HG03280 (cell line): ENCODE measurements around the gene AKAP13.

Experiments used
- ATAC-seq: cut with Tn5 transposase; IDR thresholded peaks from one replicate; pipeline ENCODE4 v1.9.1; 2021; ENCODE audit warnings: mild to moderate bottlenecking, moderate library complexity; ENCODE audit not compliant: unreplicated experiment

The AKAP13 gene

GRCh38 chr15:85495544-85495943 is 115.1 kb downstream of the AKAP13 start:
- ATAC-seq = no peak

- ATAC-seq = no peak
Measured at GRCh38 chr15:85496151-85496550, 115.7 kb downstream of the AKAP13 start.

- no peak for ATAC-seq
Measured at GRCh38 chr15:85496551-85497171, 116.3 kb downstream of the AKAP13 start.

- ATAC-seq = no peak
Measured at GRCh38 chr15:85497172-85497569, 116.8 kb downstream of the AKAP13 start.

GRCh38 chr15:85498471-85498870 is 118.1 kb downstream of the AKAP13 start:
- no peak for ATAC-seq

- ATAC-seq = no peak
Measured at GRCh38 chr15:85499371-85499887, 119.0 kb downstream of the AKAP13 start.

GRCh38 chr15:85500060-85500708 is 119.8 kb downstream of the AKAP13 start:
- ATAC-seq = no peak

- ATAC-seq = no peak
Measured at GRCh38 chr15:85500729-85501128, 120.3 kb downstream of the AKAP13 start.

GRCh38 chr15:85501574-85501973 is 121.2 kb downstream of the AKAP13 start:
- no peak for ATAC-seq

- ATAC-seq = no peak
Measured at GRCh38 chr15:85503151-85503799, 122.9 kb downstream of the AKAP13 start.

GRCh38 chr15:85504749-85505676 is 124.6 kb downstream of the AKAP13 start:
- no peak for ATAC-seq

GRCh38 chr15:85507114-85507513 is 126.7 kb downstream of the AKAP13 start:
- ATAC-seq = no peak

- ATAC-seq = no peak
Measured at GRCh38 chr15:85509973-85510372, 129.6 kb downstream of the AKAP13 start.

GRCh38 chr15:85514413-85514812 is 134.0 kb downstream of the AKAP13 start:
- ATAC-seq = no peak

- ATAC-seq = no peak
Measured at GRCh38 chr15:85515212-85515611, 134.8 kb downstream of the AKAP13 start.

- ATAC-seq = no peak
Measured at GRCh38 chr15:85517086-85517485, 136.7 kb downstream of the AKAP13 start.

GRCh38 chr15:85518979-85519761 is 138.8 kb downstream of the AKAP13 start:
- no peak for ATAC-seq

GRCh38 chr15:85520650-85521049 is 140.2 kb downstream of the AKAP13 start:
- no peak for ATAC-seq

- ATAC-seq = no peak
Measured at GRCh38 chr15:85523530-85523929, 143.1 kb downstream of the AKAP13 start.

- ATAC-seq = no peak
Measured at GRCh38 chr15:85525755-85526154, 145.4 kb downstream of the AKAP13 start.
